Breast epithelium (tissue), 4 donors: ENCODE results near the gene TBC1D8. TPM values are rescaled to one million over a fixed set of nuclear protein-coding genes. Genes with fewer than 3 reads are reported as not detected.
A peak's percentile ranks its signal among the peaks of the same experiment; 100 is the strongest.

Experiments
- DNase-seq, 2 donors: peaks; one replicate each; pipeline ENCODE4 v3.0.0-alpha.2; 2019; ENCODE audit warnings: low spot score in 2 of 2
- H3K27ac ChIP-seq, 2 donors: fragments of 200-600 bp; sonication (generic) in 1 of 2; one replicate each; pipeline ENCODE4 v1.5.1; 2016 to 2019; ENCODE audit warnings: mild to moderate bottlenecking in 1 of 2
- H3K27me3 ChIP-seq, 2 donors: fragments of 200-600 bp; sonication (generic) in 1 of 2; one replicate each; pipeline versions ENCODE4 v1.5.1 to v1.6.0; 2017 to 2019; ENCODE audit warnings: control low read depth in 1 of 2, mild to moderate bottlenecking in 1 of 2
- H3K36me3 ChIP-seq: fragments of 200-600 bp; one replicate; pipeline ENCODE4 v1.5.1; 2019
- H3K4me1 ChIP-seq, 2 donors: fragments of 200-600 bp; sonication (generic); one replicate each; pipeline ENCODE4 v1.5.1; 2016 to 2019; ENCODE audit warnings: control low read depth in 1 of 2
- H3K4me3 ChIP-seq, 3 donors: fragments of 200-600 bp; sonication (generic); 1 replicate in 2 of 3; 2 replicates in 1 of 3; pipeline ENCODE4 v1.5.1; 2016 to 2019; ENCODE audit warnings: mild to moderate bottlenecking in 3 of 3, moderate library complexity in 2 of 3
- H3K9me3 ChIP-seq, 2 donors: fragments of 200-600 bp; sonication (generic) in 1 of 2; one replicate each; pipeline ENCODE4 v1.5.1; 2016 to 2019; ENCODE audit warnings: control low read depth in 1 of 2
- CTCF ChIP-seq, 3 donors: fragments of 450-650 bp; IDR thresholded peaks; one replicate each; pipeline ENCODE4 v1.5.1; 2016 to 2017; ENCODE audit warnings: antibody characterized with exemption in 3 of 3, mild to moderate bottlenecking in 3 of 3, moderate library complexity in 3 of 3
- POLR2A ChIP-seq: fragments of 450-650 bp; IDR thresholded peaks from one replicate; pipeline ENCODE4 v1.6.1; 2016; ENCODE audit warnings: antibody characterized with exemption, mild to moderate bottlenecking, moderate library complexity
- POLR2AphosphoS5 ChIP-seq, 3 donors: sonication (generic); formaldehyde crosslinking; IDR thresholded peaks; one replicate each; pipeline ENCODE4 v1.6.1; 2017; ENCODE audit warnings: antibody characterized with exemption in 3 of 3
- intact Hi-C: fragments of 100-400 bp; cut with DNase I; formaldehyde crosslinking; loops from one replicate; pipeline ENCODE4 v1.15.1; 2023; ENCODE audit warnings: low total_unique reads
- total RNA-seq, 3 donors: library from RNA; depleted of rRNA; stranded (reverse); fragments of >200 nt; gene quantifications; one replicate each; pipeline ENCODE4 v1.1.0, GENCODE V29; 2016

TBC1D8 gene
- 10 to 100 TPM; 19.5 to 92.4 (median 89.7) TPM for total RNA-seq

GRCh38 chr2:101151146-101151858 lies at the start of gene TBC1D8:
TBC1D8 (minus strand) TSS chr2:101151382; CDS start chr2:101151253, 129 bp downstream.
- no peaks in the 10 kb centered on the region for H3K9me3 ChIP-seq
- intact Hi-C loops = no loop called here
- TF ChIP-seq POLR2AphosphoS5 (IDR thresholded peaks at IDR 0.05) (peak in 2 of 3 donors; percentile 26 to 61), POLR2A (no peak)
- peak; percentile 66 to 85 for DNase-seq
- H3K27ac ChIP-seq = peak within 1 kb of the TSS; percentile 77 to 83
- H3K27me3 ChIP-seq = no peaks in the 10 kb centered on the region
- H3K4me3 ChIP-seq = peak within 1 kb of the TSS; percentile 60 to 89 (median 79)
- H3K4me1 ChIP-seq = no peaks in the 10 kb centered on the region
- no peaks in the 10 kb centered on the region for H3K36me3 ChIP-seq

GRCh38 chr2:101200676-101201075 lies 49.5 kb upstream of the TBC1D8 start:
- no peak for DNase-seq
- Histone ChIP-seq H3K4me3 (no peak overlapping the region), H3K27me3 (no peaks in the 10 kb centered on the region), H3K27ac (no peak overlapping the region), H3K36me3 (no peaks in the 10 kb centered on the region), H3K4me1 (no peaks in the 10 kb centered on the region), H3K9me3 (no peaks in the 10 kb centered on the region)
- TF ChIP-seq CTCF (IDR thresholded peaks at IDR 0.05) = no peak
- no peak for TF ChIP-seq POLR2AphosphoS5 (IDR thresholded peaks at IDR 0.05)
- no peak for TF ChIP-seq POLR2A
- intact Hi-C loops = no loop called here

- H3K4me3 ChIP-seq = no peak overlapping the region
- H3K27ac ChIP-seq = no peak overlapping the region
- intact Hi-C loops = no loop called here
- no peaks in the 10 kb centered on the region for H3K4me1 ChIP-seq
- DNase-seq = no peak
- no peaks in the 10 kb centered on the region for H3K27me3 ChIP-seq
- no peak for TF ChIP-seq POLR2AphosphoS5 (IDR thresholded peaks at IDR 0.05)
- no peak for TF ChIP-seq CTCF (IDR thresholded peaks at IDR 0.05)
- TF ChIP-seq POLR2A = no peak
- H3K36me3 ChIP-seq = no peaks in the 10 kb centered on the region
- H3K9me3 ChIP-seq = no peaks in the 10 kb centered on the region
These were observed 48.1 kb upstream of the TBC1D8 start for GRCh38 chr2:101199251-101199791.

GRCh38 chr2:101197814-101198213 lies 46.6 kb upstream of the TBC1D8 start:
- no peaks in the 10 kb centered on the region for H3K4me1 ChIP-seq
- H3K4me3 ChIP-seq = no peak overlapping the region
- no peaks in the 10 kb centered on the region for H3K9me3 ChIP-seq
- no peak for DNase-seq
- no peaks in the 10 kb centered on the region for H3K27me3 ChIP-seq
- intact Hi-C loops = no loop called here
- H3K36me3 ChIP-seq = no peaks in the 10 kb centered on the region
- no peak for TF ChIP-seq POLR2A
- TF ChIP-seq POLR2AphosphoS5 (IDR thresholded peaks at IDR 0.05) = no peak
- TF ChIP-seq CTCF (IDR thresholded peaks at IDR 0.05) = no peak
- H3K27ac ChIP-seq = no peak overlapping the region

- H3K4me3 ChIP-seq = no peak overlapping the region
- H3K27ac ChIP-seq = no peak overlapping the region
- no peaks in the 10 kb centered on the region for H3K9me3 ChIP-seq
- no peaks in the 10 kb centered on the region for H3K27me3 ChIP-seq
- no peaks in the 10 kb centered on the region for H3K36me3 ChIP-seq
- H3K4me1 ChIP-seq = no peaks in the 10 kb centered on the region
- intact Hi-C loops = no loop called here
- TF ChIP-seq CTCF (IDR thresholded peaks at IDR 0.05) = no peak
- TF ChIP-seq POLR2A = no peak
- no peak for DNase-seq
These were observed 46.1 kb upstream of the TBC1D8 start for GRCh38 chr2:101197215-101197745.
